A673 (cell line): ENCODE data around the gene CRX.
A peak's percentile ranks its signal among the peaks of the same experiment; 100 is the strongest.

Experiments
- EZH2 ChIP-seq: fragments of 200-600 bp; sonication (generic); IDR thresholded peaks from 2 replicates; pipeline ENCODE4 v1.6.1; 2017; ENCODE audit warnings: borderline replicate concordance, low read depth, mild to moderate bottlenecking, mixed read lengths, antibody characterized with exemption, low read length; ENCODE audit not compliant: poor library complexity, severe bottlenecking
- TF ChIP-seq, protein P1 (sequence below): fragments of 300-800, 200-600 bp; sonication (generic); conservative IDR thresholded peaks from 2 replicates; pipeline ENCODE4 v1.5.1; 2017; ENCODE audit warnings: low read depth, mild to moderate bottlenecking, antibody characterized with exemption, low read length, moderate library complexity, mixed read lengths

- TF ChIP-seq, protein P1, sequence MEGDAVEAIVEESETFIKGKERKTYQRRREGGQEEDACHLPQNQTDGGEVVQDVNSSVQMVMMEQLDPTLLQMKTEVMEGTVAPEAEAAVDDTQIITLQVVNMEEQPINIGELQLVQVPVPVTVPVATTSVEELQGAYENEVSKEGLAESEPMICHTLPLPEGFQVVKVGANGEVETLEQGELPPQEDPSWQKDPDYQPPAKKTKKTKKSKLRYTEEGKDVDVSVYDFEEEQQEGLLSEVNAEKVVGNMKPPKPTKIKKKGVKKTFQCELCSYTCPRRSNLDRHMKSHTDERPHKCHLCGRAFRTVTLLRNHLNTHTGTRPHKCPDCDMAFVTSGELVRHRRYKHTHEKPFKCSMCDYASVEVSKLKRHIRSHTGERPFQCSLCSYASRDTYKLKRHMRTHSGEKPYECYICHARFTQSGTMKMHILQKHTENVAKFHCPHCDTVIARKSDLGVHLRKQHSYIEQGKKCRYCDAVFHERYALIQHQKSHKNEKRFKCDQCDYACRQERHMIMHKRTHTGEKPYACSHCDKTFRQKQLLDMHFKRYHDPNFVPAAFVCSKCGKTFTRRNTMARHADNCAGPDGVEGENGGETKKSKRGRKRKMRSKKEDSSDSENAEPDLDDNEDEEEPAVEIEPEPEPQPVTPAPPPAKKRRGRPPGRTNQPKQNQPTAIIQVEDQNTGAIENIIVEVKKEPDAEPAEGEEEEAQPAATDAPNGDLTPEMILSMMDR = peak; percentile 95
- TF ChIP-seq EZH2 = no peak
These were observed 31.3 kb upstream of the CRX start for GRCh38 chr19:47790398-47790814.
